Lower leg skin (tissue), 4 donors: ENCODE measurements around the gene AKT2. TPM values are rescaled to one million over a fixed set of nuclear protein-coding genes. Genes with fewer than 3 reads are reported as not detected.
A peak's percentile ranks its signal among the peaks of the same experiment; 100 is the strongest.

Experiments used
- DNase-seq, 2 donors: peaks; one replicate each; pipeline ENCODE4 v3.0.0-alpha.2; 2019; ENCODE audit warnings: low spot score in 2 of 2
- H3K4me3 ChIP-seq: fragments of 200-600 bp; sonication (generic); 2 replicates; pipeline ENCODE4 v1.5.1; 2017; ENCODE audit warnings: mild to moderate bottlenecking, low read depth; ENCODE audit not compliant: poor library complexity, severe bottlenecking
- CTCF ChIP-seq, 3 donors: fragments of 450-650 bp; IDR thresholded peaks; one replicate each; pipeline ENCODE4 v1.5.1; 2016; ENCODE audit warnings: antibody characterized with exemption in 3 of 3, mild to moderate bottlenecking in 3 of 3, moderate library complexity in 2 of 3
- POLR2A ChIP-seq, 2 donors: fragments of 450-650 bp; IDR thresholded peaks; one replicate each; pipeline ENCODE4 v1.6.1; 2016 to 2017; ENCODE audit warnings: antibody characterized with exemption in 2 of 2, mild to moderate bottlenecking in 1 of 2, moderate library complexity in 1 of 2
- WGBS, 2 donors: methylation state at CpG; one replicate each; pipeline ENCODE4 v1.1.5; 2018; 5-methylcytosine and 5-hydroxymethylcytosine counted together
- intact Hi-C: fragments of 100-400 bp; cut with DNase I; formaldehyde crosslinking; loops from one replicate; pipeline ENCODE4 v1.15.0; 2023; ENCODE audit warnings: low total_unique reads
- total RNA-seq, 4 donors: library from RNA; depleted of rRNA; stranded (reverse); fragments of >200 nt; gene quantifications; one replicate each; pipeline ENCODE4 v1.1.0, GENCODE V29; 2016

The AKT2 gene
- total RNA-seq, 4 donors from 2014 or later, result 71.1 to 129 (median 82.2) TPM

- peak overlapping the region; percentile 77 for H3K4me3 ChIP-seq
- intact Hi-C loops, result no loop called here
- DNase-seq, result no peak
- TF ChIP-seq CTCF (IDR thresholded peaks at IDR 0.05) (no peak), POLR2A (IDR thresholded peaks at IDR 0.05) (no peak)
- WGBS, 2 donors, result 1 to 7% methylated on average over 4 of the region's 4 CpGs
These were observed 969 bp downstream of the AKT2 start for GRCh38 chr19:40284251-40284500.

GRCh38 chr19:40283414-40284250 is 1.5 kb downstream of the AKT2 start:
- no peak for DNase-seq
- no peak for TF ChIP-seq POLR2A (IDR thresholded peaks at IDR 0.05)
- no peak for TF ChIP-seq CTCF (IDR thresholded peaks at IDR 0.05)
- no peak overlapping the region for H3K4me3 ChIP-seq
- WGBS, 2 donors, result 37 to 42% methylated on average over 8 to 12 of the region's 12 CpGs
- intact Hi-C loops, result no loop called here

- TF ChIP-seq CTCF (IDR thresholded peaks at IDR 0.05) (no peak), POLR2A (IDR thresholded peaks at IDR 0.05) (no peak)
- no peak for DNase-seq
- WGBS, 2 donors, result 74% methylated on average over 4 of the region's 4 CpGs
- no peak overlapping the region for H3K4me3 ChIP-seq
- intact Hi-C loops, result no loop called here
These were observed 2.2 kb downstream of the AKT2 start for GRCh38 chr19:40282920-40283319.

- TF ChIP-seq POLR2A (IDR thresholded peaks at IDR 0.05), result no peak
- no peak for TF ChIP-seq CTCF (IDR thresholded peaks at IDR 0.05)
- intact Hi-C loops, result no loop called here
- no peak for DNase-seq
- 88 to 92% methylated on average over 6 of the region's 6 CpGs for WGBS, 2 donors
- H3K4me3 ChIP-seq, result no peak overlapping the region
These were observed 3.0 kb downstream of the AKT2 start for GRCh38 chr19:40282209-40282580.

- no peak for DNase-seq
- no peak for TF ChIP-seq CTCF (IDR thresholded peaks at IDR 0.05)
- TF ChIP-seq POLR2A (IDR thresholded peaks at IDR 0.05), result no peak
- no peak overlapping the region for H3K4me3 ChIP-seq
- 68 to 73% methylated on average over 14 of the region's 14 CpGs for WGBS, 2 donors
- intact Hi-C loops, result no loop called here
These were observed 3.5 kb downstream of the AKT2 start for GRCh38 chr19:40281381-40282208.
